GM12891 (cell line): ENCODE measurements around the gene GDPD5.
"Not testable (repeated sequence)": the region's sequence is repeated elsewhere in the genome, so short reads cannot be mapped to it uniquely, and the experiment has no call there.

Source experiments
- POLR2A ChIP-seq: IDR thresholded peaks from 2 replicates; pipeline ENCODE4 v1.6.1; 2011; ENCODE audit warnings: low read depth, low read length, control low read depth
- POLR2AphosphoS5 ChIP-seq: IDR thresholded peaks from 2 replicates; pipeline ENCODE4 v1.6.1; 2011; ENCODE audit warnings: low read depth, low read length, control low read depth
- POU2F2 ChIP-seq: IDR thresholded peaks from 2 replicates; pipeline ENCODE4 v1.6.1; 2011; ENCODE audit warnings: low read depth, mild to moderate bottlenecking, control low read depth, low read length, moderate library complexity
- TAF1 ChIP-seq: IDR thresholded peaks from 2 replicates; pipeline ENCODE4 v1.6.1; 2011; ENCODE audit warnings: low read depth, low read length, control low read depth

DNA sequence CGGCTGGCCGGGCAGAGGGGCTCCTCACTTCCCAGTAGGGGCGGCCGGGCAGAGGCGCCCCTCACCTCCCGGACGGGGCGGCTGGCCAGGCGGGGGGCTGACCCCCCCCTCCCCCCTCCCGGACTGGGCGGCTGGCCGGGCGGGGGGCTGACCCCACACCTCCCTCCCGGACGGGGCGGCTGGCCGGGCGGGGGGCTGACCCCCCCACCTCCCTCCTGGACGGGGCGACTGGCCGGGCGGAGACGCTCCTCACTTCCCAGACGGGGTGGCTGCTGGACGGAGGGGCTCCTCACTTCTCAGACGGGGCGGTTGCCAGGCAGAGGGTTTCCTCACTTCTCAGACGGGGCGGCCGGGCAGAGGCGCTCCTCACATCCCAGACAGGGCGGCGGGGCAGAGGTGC lies 115.8 kb downstream of the GDPD5 start:
- TF ChIP-seq POU2F2, POLR2A, TAF1, POLR2AphosphoS5: not testable (repeated sequence)
